ENCODE data around the gene SETD2.

- TF ChIP-seq CTCF (IDR thresholded peaks at IDR 0.05) (no peak), POLR2A (IDR thresholded peaks at IDR 0.05) (no peak)
These were observed 80.1 kb downstream of the SETD2 start for GRCh38 chr3:47083786-47084185.

Measured in lower leg skin (tissue), 3 donors.